ENCODE data around the gene MS4A12. TPM values are rescaled to one million over a fixed set of nuclear protein-coding genes. Genes with fewer than 3 reads are reported as not detected.
"Not testable (repeated sequence)": the region's sequence is repeated elsewhere in the genome, so short reads cannot be mapped to it uniquely, and the experiment has no call there.

The MS4A12 gene
- total RNA-seq, 4 donors from 2014 or later, result not detected

DNA sequence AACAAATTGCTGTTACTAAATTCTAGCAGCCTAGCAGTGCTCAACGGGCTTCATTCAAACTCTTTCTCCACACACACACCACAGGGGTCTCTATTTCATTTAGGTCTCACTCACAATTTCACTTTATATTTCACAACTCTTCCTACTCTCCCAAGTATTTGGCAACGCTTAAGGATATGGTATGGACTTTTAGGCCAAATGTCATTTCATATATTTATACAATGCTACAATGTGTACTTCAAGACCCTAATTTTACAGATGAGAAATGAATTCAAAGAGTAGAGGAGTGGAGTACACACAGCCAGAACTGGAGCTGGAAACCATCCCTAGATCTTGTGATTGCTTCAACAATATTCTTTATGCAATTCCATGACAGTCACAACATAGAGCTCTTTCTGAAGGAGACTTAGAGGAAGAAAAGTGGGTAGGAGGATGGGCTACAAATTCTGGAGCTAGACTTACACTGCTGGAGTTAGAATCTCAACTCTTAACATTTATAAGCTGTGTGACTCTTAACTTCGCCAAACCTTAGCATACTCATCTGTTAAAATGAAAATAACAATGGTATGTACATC, 20.2 kb downstream of the MS4A12 start:
- DNase-seq (ENCODE audit: low spot score), result no peak
- no peak for ATAC-seq (ENCODE audit: low FRiP score)
- TF ChIP-seq, protein P1, sequence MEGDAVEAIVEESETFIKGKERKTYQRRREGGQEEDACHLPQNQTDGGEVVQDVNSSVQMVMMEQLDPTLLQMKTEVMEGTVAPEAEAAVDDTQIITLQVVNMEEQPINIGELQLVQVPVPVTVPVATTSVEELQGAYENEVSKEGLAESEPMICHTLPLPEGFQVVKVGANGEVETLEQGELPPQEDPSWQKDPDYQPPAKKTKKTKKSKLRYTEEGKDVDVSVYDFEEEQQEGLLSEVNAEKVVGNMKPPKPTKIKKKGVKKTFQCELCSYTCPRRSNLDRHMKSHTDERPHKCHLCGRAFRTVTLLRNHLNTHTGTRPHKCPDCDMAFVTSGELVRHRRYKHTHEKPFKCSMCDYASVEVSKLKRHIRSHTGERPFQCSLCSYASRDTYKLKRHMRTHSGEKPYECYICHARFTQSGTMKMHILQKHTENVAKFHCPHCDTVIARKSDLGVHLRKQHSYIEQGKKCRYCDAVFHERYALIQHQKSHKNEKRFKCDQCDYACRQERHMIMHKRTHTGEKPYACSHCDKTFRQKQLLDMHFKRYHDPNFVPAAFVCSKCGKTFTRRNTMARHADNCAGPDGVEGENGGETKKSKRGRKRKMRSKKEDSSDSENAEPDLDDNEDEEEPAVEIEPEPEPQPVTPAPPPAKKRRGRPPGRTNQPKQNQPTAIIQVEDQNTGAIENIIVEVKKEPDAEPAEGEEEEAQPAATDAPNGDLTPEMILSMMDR (IDR thresholded peaks at IDR 0.05), result no peak

DNA sequence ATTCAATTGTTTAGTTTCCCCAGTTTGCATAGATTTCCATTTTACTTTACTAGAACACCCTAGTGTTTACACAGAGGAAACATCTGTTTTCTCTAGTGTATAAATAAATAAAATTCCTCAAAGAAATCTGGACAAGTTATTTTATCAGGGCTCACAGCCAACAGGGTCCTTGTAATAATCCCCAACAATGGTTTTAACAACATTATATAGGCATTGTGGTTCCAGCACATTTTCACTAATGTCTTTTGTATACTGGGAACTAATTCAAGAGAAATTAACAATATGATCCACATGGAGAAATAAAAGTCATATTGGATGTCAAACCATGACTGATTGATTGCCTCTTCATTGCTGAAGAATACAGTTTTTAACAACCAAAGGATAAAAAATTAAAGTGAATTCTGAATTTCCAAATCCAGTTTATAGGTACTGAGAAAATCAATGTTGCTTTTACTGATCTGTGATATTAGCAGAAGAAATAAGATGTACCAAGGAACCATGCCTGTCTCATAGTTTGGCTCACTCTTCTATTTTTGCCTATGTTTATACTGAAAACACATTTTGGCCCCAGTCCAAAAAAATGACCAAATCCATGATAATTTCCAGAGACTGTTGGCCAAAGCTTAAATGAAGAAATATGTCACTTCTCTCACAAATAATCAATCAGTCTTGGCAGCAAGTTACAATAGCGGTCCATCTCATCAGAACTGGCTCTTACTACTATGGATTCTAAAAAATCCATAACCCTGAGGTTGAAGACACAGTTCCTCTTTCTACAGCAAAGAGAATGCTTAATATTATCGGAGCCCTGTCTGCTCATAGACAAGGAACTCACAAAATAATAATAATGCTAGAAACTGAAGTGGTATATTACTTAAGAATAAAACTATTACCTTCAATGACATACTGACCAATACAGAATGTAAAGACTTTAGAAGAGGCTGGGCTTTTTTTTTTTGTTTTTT, 21.2 kb downstream of the MS4A12 start:
- TF ChIP-seq, protein P1 (IDR thresholded peaks at IDR 0.05), result no peak
- no peak for DNase-seq (ENCODE audit: low spot score)
- no peak for ATAC-seq (ENCODE audit: low FRiP score)

GRCh38 chr11:60515144-60515855, 22.7 kb downstream of the MS4A12 start, which contains the start of gene MS4A13:
MS4A13 (plus strand) TSS chr11:60515392; CDS start chr11:60518084, 2,692 bp downstream.
- TF ChIP-seq, protein P1 (IDR thresholded peaks at IDR 0.05), result no peak
- no peak for DNase-seq (ENCODE audit: low spot score)
- no peak for ATAC-seq (ENCODE audit: low FRiP score)

DNA sequence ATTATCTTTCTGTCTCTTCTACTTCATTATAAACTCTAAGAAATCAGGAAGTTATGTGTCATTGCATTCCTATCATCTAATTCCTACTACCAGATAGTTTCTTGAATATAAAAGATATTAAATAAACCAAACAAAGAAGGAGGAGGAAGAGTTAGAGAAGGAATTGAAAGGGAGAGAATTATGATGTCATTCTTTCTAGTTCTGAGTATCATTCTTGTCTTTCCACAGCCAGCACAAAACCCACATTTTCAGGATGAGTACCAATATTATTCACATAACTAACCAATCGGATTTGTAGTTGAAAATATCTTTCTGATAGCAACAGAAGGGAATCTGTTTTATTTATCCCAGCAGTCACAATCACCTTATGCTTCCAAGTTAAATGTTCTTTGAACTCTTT, 35.9 kb downstream of the MS4A12 start:
- DNase-seq (ENCODE audit: low spot score) (no peak), ATAC-seq (ENCODE audit: low FRiP score) (no peak)
- TF ChIP-seq, protein P1 (IDR thresholded peaks at IDR 0.05), result no peak

- DNase-seq (ENCODE audit: low spot score), result no peak
- no peak for ATAC-seq (ENCODE audit: low FRiP score)
- TF ChIP-seq, protein P1 (IDR thresholded peaks at IDR 0.05), result no peak
These were observed 36.4 kb downstream of the MS4A12 start for GRCh38 chr11:60528934-60529333.

GRCh38 chr11:60530454-60531100, 38.0 kb downstream of the MS4A12 start:
- ATAC-seq (ENCODE audit: low FRiP score), result no peak
- no peak for DNase-seq (ENCODE audit: low spot score)
- TF ChIP-seq, protein P1 (IDR thresholded peaks at IDR 0.05), result no peak

GRCh38 chr11:60532383-60532782, 39.8 kb downstream of the MS4A12 start:
- DNase-seq (ENCODE audit: low spot score); ATAC-seq (ENCODE audit: low FRiP score): not testable (repeated sequence)

DNA sequence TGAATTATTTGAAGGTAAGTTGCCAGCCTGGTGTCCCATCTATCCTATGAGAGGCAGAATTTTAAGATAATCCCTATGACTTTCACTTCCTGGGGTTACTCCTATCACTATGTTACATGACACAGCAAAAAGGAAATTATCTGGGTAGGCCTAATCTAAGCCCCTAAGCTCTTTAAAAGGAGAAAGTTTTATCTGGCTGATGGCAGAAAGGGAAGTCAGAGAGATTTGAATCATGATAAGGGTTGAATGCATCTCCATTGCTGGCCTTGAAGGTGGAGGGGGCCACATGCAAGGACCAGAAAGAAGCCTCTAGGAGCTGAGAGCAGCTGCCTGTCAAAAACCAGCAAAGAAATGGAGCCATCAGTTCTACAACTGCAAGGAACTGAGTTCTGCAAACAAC, 46.0 kb downstream of the MS4A12 start:
- ATAC-seq (ENCODE audit: low FRiP score); DNase-seq (ENCODE audit: low spot score): not testable (repeated sequence)

Measured in omental fat pad (tissue), 4 donors.